ENCODE results near the gene USP38. TPM values are rescaled to one million over a fixed set of nuclear protein-coding genes. Genes with fewer than 3 reads are reported as not detected.

The USP38 gene
- total RNA-seq, 1 donor from 2014 or later: 27.7 TPM

- TF ChIP-seq, protein P1, sequence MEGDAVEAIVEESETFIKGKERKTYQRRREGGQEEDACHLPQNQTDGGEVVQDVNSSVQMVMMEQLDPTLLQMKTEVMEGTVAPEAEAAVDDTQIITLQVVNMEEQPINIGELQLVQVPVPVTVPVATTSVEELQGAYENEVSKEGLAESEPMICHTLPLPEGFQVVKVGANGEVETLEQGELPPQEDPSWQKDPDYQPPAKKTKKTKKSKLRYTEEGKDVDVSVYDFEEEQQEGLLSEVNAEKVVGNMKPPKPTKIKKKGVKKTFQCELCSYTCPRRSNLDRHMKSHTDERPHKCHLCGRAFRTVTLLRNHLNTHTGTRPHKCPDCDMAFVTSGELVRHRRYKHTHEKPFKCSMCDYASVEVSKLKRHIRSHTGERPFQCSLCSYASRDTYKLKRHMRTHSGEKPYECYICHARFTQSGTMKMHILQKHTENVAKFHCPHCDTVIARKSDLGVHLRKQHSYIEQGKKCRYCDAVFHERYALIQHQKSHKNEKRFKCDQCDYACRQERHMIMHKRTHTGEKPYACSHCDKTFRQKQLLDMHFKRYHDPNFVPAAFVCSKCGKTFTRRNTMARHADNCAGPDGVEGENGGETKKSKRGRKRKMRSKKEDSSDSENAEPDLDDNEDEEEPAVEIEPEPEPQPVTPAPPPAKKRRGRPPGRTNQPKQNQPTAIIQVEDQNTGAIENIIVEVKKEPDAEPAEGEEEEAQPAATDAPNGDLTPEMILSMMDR (IDR thresholded peaks at IDR 0.05; ENCODE audit: insufficient read depth, low read length, poor library complexity, severe bottlenecking): no peak
- no peaks in the 10 kb centered on the region for H3K27me3 ChIP-seq (ENCODE audit: control insufficient read depth, insufficient read depth, low read length)
- no peak overlapping the region for H3K4me3 ChIP-seq (ENCODE audit: low read depth, low read length)
- no peak for DNase-seq (ENCODE audit: low read depth)
- H3K36me3 ChIP-seq (ENCODE audit: control insufficient read depth, insufficient read depth, low read length): no peaks in the 10 kb centered on the region
Measured at GRCh38 chr4:143250617-143251016, 65.9 kb downstream of the USP38 start.

DNA sequence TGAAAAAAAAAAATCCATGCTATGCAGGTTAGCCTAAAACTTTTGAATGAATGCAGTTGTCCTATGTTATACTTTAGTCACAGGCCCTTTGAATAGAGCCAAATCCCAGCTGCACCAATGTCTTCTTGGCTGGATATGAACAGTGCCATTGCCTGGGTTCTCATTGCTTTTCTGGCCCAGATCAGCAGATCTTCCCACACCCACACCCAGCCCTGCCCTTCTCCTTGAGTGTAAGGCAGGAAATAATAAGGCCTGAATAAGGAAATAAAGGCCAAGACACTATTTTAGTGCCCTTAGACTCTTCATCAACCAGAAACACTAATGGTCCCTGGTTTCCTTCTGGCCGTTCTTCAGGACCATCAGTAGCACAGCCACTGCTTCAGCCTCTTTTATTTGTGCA, 66.6 kb downstream of the USP38 start:
- Histone ChIP-seq H3K27me3 (ENCODE audit: control insufficient read depth, insufficient read depth, low read length) (no peaks in the 10 kb centered on the region), H3K4me3 (ENCODE audit: low read depth, low read length) (no peak overlapping the region), H3K36me3 (ENCODE audit: control insufficient read depth, insufficient read depth, low read length) (no peaks in the 10 kb centered on the region)
- DNase-seq (ENCODE audit: low read depth): no peak
- TF ChIP-seq, protein P1 (IDR thresholded peaks at IDR 0.05; ENCODE audit: insufficient read depth, low read length, poor library complexity, severe bottlenecking): no peak

GRCh38 chr4:143251779-143252178, 67.1 kb downstream of the USP38 start:
- TF ChIP-seq, protein P1 (IDR thresholded peaks at IDR 0.05; ENCODE audit: insufficient read depth, low read length, poor library complexity, severe bottlenecking): no peak
- DNase-seq (ENCODE audit: low read depth): peak; percentile 12
- H3K4me3 ChIP-seq (ENCODE audit: low read depth, low read length): no peak overlapping the region
- H3K36me3 ChIP-seq (ENCODE audit: control insufficient read depth, insufficient read depth, low read length): no peaks in the 10 kb centered on the region
- no peaks in the 10 kb centered on the region for H3K27me3 ChIP-seq (ENCODE audit: control insufficient read depth, insufficient read depth, low read length)

GRCh38 chr4:143252478-143252877, 67.8 kb downstream of the USP38 start:
- TF ChIP-seq, protein P1 (IDR thresholded peaks at IDR 0.05; ENCODE audit: insufficient read depth, low read length, poor library complexity, severe bottlenecking): no peak
- Histone ChIP-seq H3K36me3 (ENCODE audit: control insufficient read depth, insufficient read depth, low read length) (no peaks in the 10 kb centered on the region), H3K27me3 (ENCODE audit: control insufficient read depth, insufficient read depth, low read length) (no peaks in the 10 kb centered on the region), H3K4me3 (ENCODE audit: low read depth, low read length) (no peak overlapping the region)
- DNase-seq (ENCODE audit: low read depth): no peak

GRCh38 chr4:143253166-143253565, 68.4 kb downstream of the USP38 start:
- TF ChIP-seq, protein P1 (IDR thresholded peaks at IDR 0.05; ENCODE audit: insufficient read depth, low read length, poor library complexity, severe bottlenecking): no peak
- no peaks in the 10 kb centered on the region for H3K27me3 ChIP-seq (ENCODE audit: control insufficient read depth, insufficient read depth, low read length)
- H3K4me3 ChIP-seq (ENCODE audit: low read depth, low read length): no peak overlapping the region
- DNase-seq (ENCODE audit: low read depth): no peak
- H3K36me3 ChIP-seq (ENCODE audit: control insufficient read depth, insufficient read depth, low read length): no peaks in the 10 kb centered on the region

DNA sequence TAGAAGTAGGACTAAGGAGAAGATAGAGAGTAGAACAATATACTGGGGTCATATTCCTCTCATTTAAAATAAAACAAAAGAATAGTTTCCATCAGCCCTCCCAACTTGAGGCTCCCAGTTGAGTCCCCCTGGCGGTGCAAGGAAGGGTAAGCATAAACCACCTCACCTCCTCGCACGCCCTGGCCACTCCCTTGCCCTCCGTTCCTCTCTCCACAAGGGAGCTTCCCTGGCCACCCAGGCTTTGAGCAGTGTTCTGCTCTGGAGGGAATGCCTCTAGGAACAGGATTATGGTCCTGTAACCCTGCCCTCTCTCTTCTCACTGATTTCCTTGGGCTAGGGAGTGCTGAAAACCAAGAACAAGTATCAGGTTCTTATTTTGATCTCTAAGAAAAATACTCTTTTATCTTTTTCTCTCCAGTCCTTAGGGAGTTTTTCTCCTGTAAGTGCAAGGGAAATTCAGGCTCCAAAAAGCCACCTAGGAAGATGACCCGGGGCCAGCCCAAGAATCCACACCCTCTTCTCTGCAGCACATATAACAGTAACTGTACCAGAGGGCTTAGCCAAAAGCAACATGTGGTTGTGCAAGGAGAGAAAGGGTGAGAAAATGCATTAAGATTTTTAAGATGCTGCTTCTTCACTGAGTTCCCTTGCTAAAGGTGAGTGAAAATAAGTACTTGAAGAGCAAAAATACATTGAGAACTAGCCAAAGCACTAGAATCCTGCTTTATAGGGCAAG, 69.9 kb downstream of the USP38 start:
- Histone ChIP-seq H3K4me3 (ENCODE audit: low read depth, low read length) (no peak overlapping the region), H3K36me3 (ENCODE audit: control insufficient read depth, insufficient read depth, low read length) (no peaks in the 10 kb centered on the region), H3K27me3 (ENCODE audit: control insufficient read depth, insufficient read depth, low read length) (no peaks in the 10 kb centered on the region)
- DNase-seq (ENCODE audit: low read depth): no peak
- TF ChIP-seq, protein P1 (IDR thresholded peaks at IDR 0.05; ENCODE audit: insufficient read depth, low read length, poor library complexity, severe bottlenecking): no peak

All from kidney epithelial cell (primary cell).